ENCODE data around the gene CDH4.

The CDH4 gene

DNA sequence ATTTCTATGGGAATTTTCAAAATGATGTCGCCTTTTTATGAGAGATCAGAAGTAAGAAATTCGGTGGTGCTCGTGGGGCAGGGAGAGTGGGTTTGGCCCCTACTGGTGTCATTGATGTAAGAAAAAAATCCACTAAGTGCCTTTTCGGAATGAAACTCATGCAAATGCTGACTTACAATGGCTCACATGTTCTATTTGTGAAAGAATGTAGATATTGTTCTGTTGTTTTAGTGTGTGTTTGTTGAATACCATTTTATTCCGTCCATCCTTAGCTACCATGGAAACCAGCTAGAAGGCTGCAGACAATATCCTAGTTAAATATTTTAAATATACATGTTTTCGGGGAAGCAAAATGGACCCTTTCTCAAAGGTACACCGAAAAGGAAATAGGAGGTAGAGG lies 508.7 kb downstream of the CDH4 start:
- H3K27ac ChIP-seq (replicated peaks) = no peak overlapping the region
- no peaks in the 10 kb centered on the region for H3K27me3 ChIP-seq (ENCODE audit: insufficient read depth, poor library complexity, severe bottlenecking)
- TF ChIP-seq POLR2AphosphoS5 (IDR thresholded peaks at IDR 0.05; ENCODE audit: low read depth) (no peak), GABPA (IDR thresholded peaks at IDR 0.05; ENCODE audit: low read depth) (no peak), SPI1 (IDR thresholded peaks at IDR 0.05; ENCODE audit: borderline replicate concordance, low read depth) (no peak), REST (IDR thresholded peaks at IDR 0.05; ENCODE audit: insufficient replicate concordance, low read depth) (no peak), CTCF (IDR thresholded peaks at IDR 0.05; ENCODE audit: insufficient read depth, low read length) (no peak)
- no peak overlapping the region for H3K4me3 ChIP-seq (replicated peaks; ENCODE audit: insufficient read depth, low read length)
- no peak for DNase-seq (ENCODE audit: low read depth in 1 of 2, low spot score in 1 of 2)

- no peak for TF ChIP-seq GABPA (IDR thresholded peaks at IDR 0.05; ENCODE audit: low read depth)
- no peak for TF ChIP-seq POLR2AphosphoS5 (IDR thresholded peaks at IDR 0.05; ENCODE audit: low read depth)
- TF ChIP-seq SPI1 (IDR thresholded peaks at IDR 0.05; ENCODE audit: borderline replicate concordance, low read depth) = no peak
- no peak for TF ChIP-seq REST (IDR thresholded peaks at IDR 0.05; ENCODE audit: insufficient replicate concordance, low read depth)
- no peak for TF ChIP-seq CTCF (IDR thresholded peaks at IDR 0.05; ENCODE audit: insufficient read depth, low read length)
- DNase-seq (ENCODE audit: low read depth in 1 of 2, low spot score in 1 of 2) = no peak
Observed at GRCh38 chr20:61761453-61762166, 509.5 kb downstream of the CDH4 start.

GRCh38 chr20:61762167-61762710 lies 510.2 kb downstream of the CDH4 start:
- TF ChIP-seq CTCF (IDR thresholded peaks at IDR 0.05; ENCODE audit: insufficient read depth, low read length) = no peak
- no peak for TF ChIP-seq GABPA (IDR thresholded peaks at IDR 0.05; ENCODE audit: low read depth)
- TF ChIP-seq SPI1 (IDR thresholded peaks at IDR 0.05; ENCODE audit: borderline replicate concordance, low read depth) = no peak
- TF ChIP-seq REST (IDR thresholded peaks at IDR 0.05; ENCODE audit: insufficient replicate concordance, low read depth) = no peak
- no peak for TF ChIP-seq POLR2AphosphoS5 (IDR thresholded peaks at IDR 0.05; ENCODE audit: low read depth)
- Histone ChIP-seq H3K27ac (replicated peaks) (no peak overlapping the region), H3K27me3 (ENCODE audit: insufficient read depth, poor library complexity, severe bottlenecking) (no peaks in the 10 kb centered on the region), H3K4me3 (replicated peaks; ENCODE audit: insufficient read depth, low read length) (no peak overlapping the region)
- DNase-seq (ENCODE audit: low read depth in 1 of 2, low spot score in 1 of 2) = no peak

More at GRCh38 chr20:61761453-61762166, 509.5 kb downstream of the CDH4 start:
- Histone ChIP-seq H3K27me3 (ENCODE audit: insufficient read depth, poor library complexity, severe bottlenecking) (no peaks in the 10 kb centered on the region), H3K27ac (replicated peaks) (no peak overlapping the region), H3K4me3 (replicated peaks; ENCODE audit: insufficient read depth, low read length) (no peak overlapping the region)
